ENCODE data around the gene DNAAF1. TPM values are rescaled to one million over a fixed set of nuclear protein-coding genes. Genes with fewer than 3 reads are reported as not detected.

The DNAAF1 gene
- total RNA-seq, 2 experiments from 2014 or later, result 0.25 TPM; not detected in 1

DNA sequence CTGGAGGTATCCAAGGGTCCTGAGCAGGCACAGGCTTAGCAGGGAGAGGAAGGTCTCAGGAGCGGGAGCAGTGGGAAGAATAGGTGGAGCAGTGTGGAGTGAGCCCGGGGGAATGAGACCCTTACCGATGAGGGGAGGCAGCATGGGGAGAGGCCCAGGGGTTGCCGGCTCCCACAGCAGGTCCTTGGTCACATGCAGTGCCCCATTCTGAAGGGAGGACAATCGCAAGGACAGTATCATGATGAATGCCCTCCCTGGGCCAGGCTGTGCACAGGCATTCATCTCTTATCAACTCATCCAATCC is 38.4 kb downstream of the DNAAF1 start:
- Mint-ChIP-seq H3K4me1 (peaks cover 22% of the 10 kb centered on the region), H3K27me3 (no peaks in the 10 kb centered on the region)
- CTCF ChIA-PET, result interaction anchor here (1.7 kb wide), 1 partner anchor 67 kb away, joined by 4 read pairs; the partner anchor contains the start of gene MBTPS1

DNA sequence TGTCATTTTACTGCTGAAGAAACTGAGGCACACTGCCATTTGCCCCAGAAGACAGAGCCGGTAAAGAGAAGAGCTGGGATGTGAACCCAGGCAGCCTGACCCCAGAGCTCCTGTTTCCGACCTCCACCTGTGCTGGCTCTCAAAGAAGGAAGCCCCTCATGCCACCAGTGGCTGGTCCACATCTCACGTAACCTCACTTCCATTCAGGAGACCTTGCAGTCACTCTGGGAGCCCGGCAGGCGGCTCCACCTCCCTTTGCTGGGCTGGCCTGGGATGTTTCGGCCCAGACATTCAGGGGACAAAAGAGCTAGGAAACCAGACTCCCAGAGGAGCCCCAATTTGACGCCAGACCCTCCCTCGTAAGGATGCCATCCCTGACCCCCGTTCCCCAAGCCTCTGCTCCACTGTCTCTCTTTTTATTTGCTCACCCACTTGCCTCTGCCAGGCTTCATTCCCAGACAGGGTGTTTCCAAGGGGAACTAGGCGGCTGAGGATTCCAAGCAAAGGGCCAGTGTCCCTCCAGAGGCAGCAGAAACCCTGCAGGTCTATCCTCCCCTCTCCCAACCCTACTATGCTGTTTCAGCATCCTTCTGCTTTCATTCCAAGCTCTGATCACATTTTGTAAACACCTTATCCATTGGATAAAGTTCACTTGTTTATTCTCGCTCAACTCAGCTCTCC is 38.9 kb downstream of the DNAAF1 start:
- Mint-ChIP-seq H3K27me3 (no peaks in the 10 kb centered on the region), H3K9me3 (no peaks in the 10 kb centered on the region), H3K4me3 (no peak overlapping the region), H3K27ac (no peak overlapping the region), H3K4me1 (peaks cover 22% of the 10 kb centered on the region), H3K36me3 (ENCODE audit: low read depth) (peaks cover 14% of the 10 kb centered on the region)
- ChIA-PET CTCF (interaction anchor here (1.7 kb wide), 1 partner anchor 67 kb away, joined by 4 read pairs; the partner anchor contains the start of gene MBTPS1), POLR2A (interaction anchor here (0.6 kb wide), 1 partner anchor 98 kb away, joined by 3 read pairs; no protein-coding TSS in a partner anchor)
- DNase-seq, result no peak

More for the DNA sequence above, 38.4 kb downstream of the DNAAF1 start:
- POLR2A ChIA-PET, result no interaction called here
- no peak for DNase-seq
- H3K4me3 Mint-ChIP-seq, result no peak overlapping the region
- H3K9me3 Mint-ChIP-seq, result no peaks in the 10 kb centered on the region
- peaks cover 14% of the 10 kb centered on the region for H3K36me3 Mint-ChIP-seq (ENCODE audit: low read depth)
- no peak overlapping the region for H3K27ac Mint-ChIP-seq

DNA sequence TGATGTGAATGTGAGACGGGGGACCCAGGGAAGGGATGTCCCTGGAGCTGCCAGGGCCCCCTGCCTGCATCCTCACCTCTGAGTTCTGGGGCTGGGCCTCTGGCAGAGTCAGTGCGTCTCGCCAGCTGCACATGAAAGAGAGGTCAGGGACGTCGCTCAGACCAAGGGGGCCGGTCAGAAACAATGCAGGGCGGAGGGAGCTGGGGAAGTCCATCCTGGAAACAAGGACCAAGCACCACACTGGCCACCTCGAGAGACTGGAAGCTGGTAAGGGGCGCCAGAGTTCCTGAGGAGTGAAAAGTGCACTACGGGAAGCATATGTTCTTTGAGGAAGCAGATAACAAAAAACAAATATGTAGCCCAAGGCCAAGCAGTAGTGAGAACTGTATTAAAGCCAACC is 39.7 kb downstream of the DNAAF1 start:
- Mint-ChIP-seq H3K36me3 (ENCODE audit: low read depth) (peaks cover 14% of the 10 kb centered on the region), H3K4me3 (peak overlapping the region; percentile 91), H3K4me1 (peaks cover 22% of the 10 kb centered on the region), H3K9me3 (no peaks in the 10 kb centered on the region), H3K27me3 (no peaks in the 10 kb centered on the region), H3K27ac (no peak overlapping the region)
- ChIA-PET POLR2A (no interaction called here), CTCF (no interaction called here)
- DNase-seq, result no peak

DNA sequence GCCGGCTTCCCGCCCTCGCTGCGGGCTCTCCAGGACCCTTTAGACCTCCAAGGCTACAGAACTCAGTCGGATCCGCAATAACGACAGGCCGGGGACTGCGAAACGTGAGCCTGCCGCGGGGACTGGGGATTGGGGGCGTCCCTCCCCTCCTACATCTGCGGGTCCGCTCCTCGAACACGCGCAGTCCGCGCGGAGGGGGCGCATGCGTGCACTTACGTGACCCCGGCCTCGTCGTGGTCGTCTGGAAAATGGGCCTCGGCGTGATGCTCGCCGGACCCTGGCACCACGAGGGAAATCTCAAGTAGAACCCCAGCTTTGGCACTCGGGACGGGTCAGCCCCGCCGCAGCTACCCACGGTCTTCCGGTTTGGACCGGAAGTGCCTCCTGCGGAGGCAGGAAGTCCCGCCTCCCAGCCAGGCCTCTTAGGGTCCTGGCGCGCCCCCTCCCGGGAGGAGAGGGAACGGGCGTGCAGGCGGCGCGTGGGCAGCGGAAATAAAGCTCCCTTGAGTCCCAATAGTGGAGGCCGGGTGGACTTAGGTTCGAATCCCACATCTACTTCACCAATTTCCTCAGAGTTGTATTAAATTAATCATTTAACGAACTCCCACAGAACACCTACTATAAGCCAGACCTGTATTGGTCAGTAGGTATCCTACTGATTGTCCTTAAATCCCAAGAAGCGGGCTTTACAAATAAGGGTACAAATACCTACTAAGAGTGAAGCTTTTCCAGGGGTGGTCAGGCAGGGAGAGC is 41.8 kb downstream of the DNAAF1 start, which contains the start of gene TAF1C:
TSS of gene TAF1C (minus strand) at position 373 of the 753 bp plus-strand sequence. CDS start 2,069 bp downstream, outside the sequence.
- CTCF ChIA-PET, result interaction anchor here (0.6 to 2.7 kb wide), 67 partner anchors 9 to 1216 kb away, joined by 3 to 39 read pairs (median 4); partner anchors contain the start of genes DNAAF1, HSBP1, HSDL1 and KCNG4
- POLR2A ChIA-PET, result interaction anchor here (0.5 kb wide), 1 partner anchor 49 kb away, joined by 5 read pairs; no protein-coding TSS in a partner anchor
- H3K4me1 Mint-ChIP-seq, result peaks cover 22% of the 10 kb centered on the region
- DNase-seq, result peak; percentile 89
- H3K9me3 Mint-ChIP-seq, result no peaks in the 10 kb centered on the region
- peak within 1 kb of the TSS; percentile 91 for H3K4me3 Mint-ChIP-seq
- no peaks in the 10 kb centered on the region for H3K27me3 Mint-ChIP-seq
- H3K36me3 Mint-ChIP-seq (ENCODE audit: low read depth), result peaks cover 11% of the 10 kb centered on the region
- H3K27ac Mint-ChIP-seq, result peak within 1 kb of the TSS; percentile 92

DNA sequence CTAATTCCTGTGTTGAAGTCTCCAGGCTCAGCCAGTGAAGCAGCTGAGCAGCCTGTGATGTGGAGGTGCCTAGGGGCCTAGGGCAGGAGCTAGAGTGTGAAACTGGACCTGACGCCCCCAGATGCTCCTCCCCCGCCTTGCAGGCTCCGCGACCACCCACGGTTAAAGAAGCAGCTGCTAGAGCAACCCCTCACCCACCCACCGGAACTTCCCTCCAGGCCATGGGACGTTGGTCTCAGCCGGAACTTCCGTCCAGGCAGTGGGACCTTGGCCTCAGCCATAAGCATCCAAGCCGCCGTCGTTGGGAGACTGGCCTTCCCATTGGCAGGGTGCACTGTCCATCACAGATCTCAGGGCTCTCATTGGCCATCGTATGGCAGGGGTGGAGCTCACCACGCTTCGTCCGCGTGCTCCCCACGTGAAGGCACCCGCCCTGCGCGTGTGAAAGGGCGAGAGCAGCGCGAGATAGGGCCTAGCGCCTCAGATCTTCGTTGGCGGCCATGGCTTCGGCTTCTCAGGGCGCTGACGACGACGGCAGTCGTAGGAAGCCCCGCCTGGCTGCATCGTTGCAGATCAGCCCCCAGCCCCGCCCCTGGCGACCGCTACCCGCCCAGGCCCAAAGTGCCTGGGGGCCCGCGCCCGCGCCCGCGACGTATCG is 45.8 kb downstream of the DNAAF1 start, which contains the start of gene ADAD2:
TSS of gene ADAD2 (plus strand) at position 427 of the 658 bp plus-strand sequence. CDS start at position 501, 74 bp downstream.
- H3K36me3 Mint-ChIP-seq (ENCODE audit: low read depth), result no peaks in the 10 kb centered on the region
- H3K9me3 Mint-ChIP-seq, result no peaks in the 10 kb centered on the region
- no peaks in the 10 kb centered on the region for H3K27me3 Mint-ChIP-seq
- H3K27ac Mint-ChIP-seq, result no peak within 1 kb of the TSS
- no peak within 1 kb of the TSS for H3K4me3 Mint-ChIP-seq
- POLR2A ChIA-PET, result no interaction called here
- no peak for DNase-seq
- CTCF ChIA-PET, result interaction anchor here (0.6 kb wide), 1 partner anchor 262 kb away, joined by 4 read pairs; no protein-coding TSS in a partner anchor
- H3K4me1 Mint-ChIP-seq, result peaks cover 30% of the 10 kb centered on the region

DNA sequence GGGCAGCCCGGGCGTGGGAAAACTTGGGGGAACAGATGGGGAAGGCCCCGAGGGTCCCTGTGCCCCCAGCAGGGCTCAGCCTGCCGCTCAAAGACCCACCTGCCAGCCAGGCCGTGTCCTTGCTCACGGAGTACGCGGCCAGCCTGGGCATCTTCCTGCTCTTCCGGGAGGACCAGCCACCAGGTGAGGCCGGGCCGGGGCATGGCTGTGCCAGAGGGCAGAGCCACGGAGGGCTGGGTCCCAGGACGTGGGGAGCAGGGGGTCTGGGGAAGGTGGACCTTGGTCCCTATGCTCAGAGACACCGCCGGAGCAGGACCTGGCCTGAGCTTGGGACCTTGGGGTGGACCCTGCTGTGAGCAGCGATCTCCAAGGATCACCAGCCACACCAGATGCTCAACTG is 46.4 kb downstream of the DNAAF1 start:
- H3K36me3 Mint-ChIP-seq (ENCODE audit: low read depth), result no peaks in the 10 kb centered on the region
- H3K9me3 Mint-ChIP-seq, result no peaks in the 10 kb centered on the region
- H3K27me3 Mint-ChIP-seq, result no peaks in the 10 kb centered on the region
- ChIA-PET POLR2A (no interaction called here), CTCF (interaction anchor here (1.1 kb wide), 1 partner anchor 107 kb away, joined by 3 read pairs; no protein-coding TSS in a partner anchor)
- no peak for DNase-seq
- no peak overlapping the region for H3K27ac Mint-ChIP-seq
- no peak overlapping the region for H3K4me3 Mint-ChIP-seq
- peaks cover 25% of the 10 kb centered on the region for H3K4me1 Mint-ChIP-seq

DNA sequence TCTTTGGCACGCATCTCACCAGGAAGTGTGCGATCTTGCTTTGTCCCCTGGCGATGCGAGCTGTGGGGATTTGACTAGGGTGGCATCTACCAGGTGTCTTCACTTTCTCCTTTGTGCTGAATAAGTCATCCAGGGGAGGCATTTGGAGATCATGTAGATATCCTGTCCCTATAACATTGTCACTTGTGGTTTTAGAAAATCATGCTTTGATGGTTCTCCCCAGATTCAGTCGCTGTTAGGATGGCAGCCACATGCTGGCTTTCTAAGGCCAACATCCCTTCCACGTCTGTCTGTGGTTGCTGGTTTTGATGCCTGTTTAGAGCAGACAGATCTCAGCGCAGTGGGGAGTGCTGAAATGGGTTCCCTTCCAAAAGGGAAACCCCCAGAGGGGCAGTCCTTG is 48.4 kb downstream of the DNAAF1 start:
- peak overlapping the region; percentile 85 for H3K27ac Mint-ChIP-seq
- DNase-seq, result peak; percentile 27
- H3K9me3 Mint-ChIP-seq, result no peaks in the 10 kb centered on the region
- ChIA-PET POLR2A (no interaction called here), CTCF (no interaction called here)
- H3K27me3 Mint-ChIP-seq, result no peaks in the 10 kb centered on the region
- no peak overlapping the region for H3K4me3 Mint-ChIP-seq
- peaks cover 21% of the 10 kb centered on the region for H3K4me1 Mint-ChIP-seq
- H3K36me3 Mint-ChIP-seq (ENCODE audit: low read depth), result no peaks in the 10 kb centered on the region

DNA sequence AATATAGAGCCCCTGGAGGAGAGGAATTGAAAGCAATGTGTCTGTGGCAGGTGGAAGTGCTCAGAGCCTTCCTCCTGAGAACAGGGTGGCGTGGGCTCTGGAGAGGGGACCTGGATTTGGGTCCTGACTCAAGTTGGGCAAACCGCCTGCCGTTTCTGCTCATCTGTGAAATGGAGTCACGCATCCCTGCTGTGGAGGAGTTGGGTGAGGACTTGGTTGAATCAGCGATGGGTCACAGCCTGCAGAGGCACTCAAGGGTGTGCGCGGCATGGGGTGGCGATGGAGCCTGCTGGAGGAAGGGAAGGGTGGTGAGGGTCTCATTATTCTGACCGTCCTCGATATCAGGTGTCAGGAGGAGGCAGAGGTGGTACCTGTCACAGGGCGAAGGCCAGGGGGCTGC is 48.9 kb downstream of the DNAAF1 start:
- POLR2A ChIA-PET, result no interaction called here
- Mint-ChIP-seq H3K27ac (peak overlapping the region; percentile 85), H3K36me3 (ENCODE audit: low read depth) (no peaks in the 10 kb centered on the region), H3K9me3 (no peaks in the 10 kb centered on the region), H3K4me3 (no peak overlapping the region), H3K27me3 (no peaks in the 10 kb centered on the region), H3K4me1 (peaks cover 21% of the 10 kb centered on the region)
- CTCF ChIA-PET, result interaction anchor here (1.5 to 3.8 kb wide), 2 partner anchors 7 to 78 kb away, joined by 3 to 16 read pairs; partner anchors contain the start of genes MBTPS1 and TAF1C
- DNase-seq, result no peak

DNA sequence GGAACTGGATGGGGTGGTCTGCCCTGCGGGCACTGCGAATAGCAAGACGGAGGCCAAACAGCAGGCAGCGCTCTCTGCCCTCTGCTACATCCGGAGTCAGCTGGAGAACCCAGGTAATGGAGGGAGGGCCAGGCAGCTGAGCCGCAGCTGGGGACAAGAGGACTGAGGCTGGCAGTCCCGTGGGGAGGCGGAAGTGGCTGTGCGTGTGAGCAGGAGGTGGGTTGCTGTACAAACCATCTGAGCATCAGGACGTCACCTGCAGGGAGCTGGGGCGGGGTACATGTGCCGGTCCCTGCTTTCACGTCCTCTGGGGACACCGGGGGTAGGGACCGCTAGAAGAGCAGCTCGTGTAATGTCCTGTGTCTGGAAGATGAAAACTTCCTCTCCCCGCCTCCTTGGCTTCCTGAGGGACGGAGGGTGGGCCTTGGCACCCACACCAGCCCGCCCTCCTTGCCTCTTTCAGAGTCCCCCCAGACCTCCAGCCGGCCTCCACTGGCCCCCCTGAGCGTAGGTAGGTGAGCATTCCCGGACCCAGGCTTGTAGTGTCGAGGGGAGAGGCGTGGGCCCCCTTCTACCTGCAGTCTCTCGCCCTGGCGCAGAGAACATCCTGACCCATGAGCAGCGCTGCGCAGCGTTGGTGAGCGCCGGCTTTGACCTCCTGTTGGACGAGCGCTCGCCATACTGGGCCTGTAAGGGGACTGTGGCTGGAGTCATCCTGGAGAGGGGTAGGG is 49.5 kb downstream of the DNAAF1 start:
- no peaks in the 10 kb centered on the region for H3K27me3 Mint-ChIP-seq
- H3K27ac Mint-ChIP-seq, result peak overlapping the region; percentile 85
- peak overlapping the region; percentile 12 for H3K4me3 Mint-ChIP-seq
- DNase-seq, result peak; percentile 68
- peaks cover 21% of the 10 kb centered on the region for H3K4me1 Mint-ChIP-seq
- no peaks in the 10 kb centered on the region for H3K9me3 Mint-ChIP-seq
- no peaks in the 10 kb centered on the region for H3K36me3 Mint-ChIP-seq (ENCODE audit: low read depth)
- CTCF ChIA-PET, result interaction anchor here (1.5 to 3.8 kb wide), 2 partner anchors 8 to 78 kb away, joined by 3 to 16 read pairs; partner anchors contain the start of genes MBTPS1 and TAF1C
- POLR2A ChIA-PET, result no interaction called here

DNA sequence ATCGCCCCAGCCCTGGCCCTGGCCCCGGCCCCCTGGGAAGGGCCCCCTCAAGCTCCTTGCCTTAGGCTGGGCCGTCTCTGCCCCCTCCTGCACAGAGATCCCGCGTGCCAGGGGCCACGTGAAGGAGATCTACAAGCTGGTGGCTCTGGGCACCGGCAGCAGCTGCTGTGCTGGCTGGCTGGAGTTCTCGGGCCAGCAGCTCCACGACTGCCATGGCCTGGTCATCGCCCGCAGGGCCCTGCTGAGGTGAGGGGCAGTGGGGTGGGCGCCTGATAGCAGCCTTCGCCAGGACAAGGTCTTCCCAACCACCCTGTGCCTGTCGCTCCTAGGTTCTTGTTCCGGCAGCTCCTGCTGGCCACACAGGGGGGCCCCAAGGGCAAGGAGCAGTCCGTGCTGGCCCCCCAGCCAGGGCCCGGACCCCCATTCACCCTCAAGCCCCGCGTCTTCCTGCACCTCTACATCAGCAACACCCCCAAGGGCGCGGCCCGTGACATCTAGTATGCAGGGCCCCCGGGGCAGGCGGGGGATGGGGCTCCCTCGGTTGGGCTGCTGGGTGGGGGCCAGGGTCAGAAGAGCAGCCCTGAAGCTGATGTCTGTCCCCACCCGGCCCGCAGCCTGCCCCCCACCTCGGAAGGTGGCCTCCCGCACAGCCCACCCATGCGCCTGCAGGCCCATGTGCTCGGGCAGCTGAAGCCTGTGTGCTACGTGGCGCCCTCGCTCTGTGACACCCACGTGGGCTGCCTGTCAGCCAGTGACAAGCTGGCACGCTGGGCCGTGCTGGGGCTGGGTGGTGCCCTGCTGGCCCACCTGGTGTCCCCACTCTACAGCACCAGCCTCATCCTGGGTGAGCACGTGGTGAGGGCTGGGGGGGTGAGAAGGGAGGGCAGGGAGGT is 50.3 kb downstream of the DNAAF1 start:
- ChIA-PET CTCF (interaction anchor here (1.5 to 3.8 kb wide), 2 partner anchors 9 to 79 kb away, joined by 3 to 16 read pairs; partner anchors contain the start of genes MBTPS1 and TAF1C), POLR2A (no interaction called here)
- no peak for DNase-seq
- Mint-ChIP-seq H3K36me3 (ENCODE audit: low read depth) (no peaks in the 10 kb centered on the region), H3K9me3 (no peaks in the 10 kb centered on the region), H3K4me1 (peaks cover 21% of the 10 kb centered on the region), H3K4me3 (no peak overlapping the region), H3K27ac (no peak overlapping the region), H3K27me3 (no peaks in the 10 kb centered on the region)

DNA sequence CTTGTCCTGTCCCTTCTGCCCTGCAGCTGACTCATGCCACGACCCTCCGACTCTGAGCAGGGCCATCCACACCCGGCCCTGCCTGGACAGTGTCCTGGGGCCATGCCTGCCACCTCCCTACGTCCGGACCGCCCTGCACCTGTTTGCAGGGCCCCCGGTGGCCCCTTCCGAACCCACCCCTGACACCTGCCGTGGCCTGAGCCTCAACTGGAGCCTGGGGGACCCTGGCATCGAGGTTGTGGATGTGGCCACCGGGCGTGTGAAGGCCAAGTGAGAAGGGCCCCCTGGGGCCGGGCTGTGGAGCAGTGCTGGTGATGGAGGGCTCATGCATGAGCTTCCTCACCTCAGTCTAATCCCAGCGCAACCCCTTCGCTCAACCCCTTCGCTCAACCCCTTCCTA is 51.0 kb downstream of the DNAAF1 start:
- Mint-ChIP-seq H3K36me3 (ENCODE audit: low read depth) (no peaks in the 10 kb centered on the region), H3K27ac (no peak overlapping the region), H3K27me3 (no peaks in the 10 kb centered on the region), H3K4me3 (no peak overlapping the region), H3K4me1 (peaks cover 21% of the 10 kb centered on the region), H3K9me3 (no peaks in the 10 kb centered on the region)
- no peak for DNase-seq
- ChIA-PET CTCF (interaction anchor here (0.8 to 3.8 kb wide), 2 partner anchors 9 to 290 kb away, joined by 3 to 16 read pairs; partner anchors contain the start of gene TAF1C), POLR2A (no interaction called here)
